Activated naive CD4-positive, alpha-beta T cell treated with anti-CD3 and anti-CD28 coated beads, Interleukin-2, amount 50 U/mL, for 24 hours (primary cell): Measurements from ENCODE around the gene WASF1.

ENCODE experiments used
- H3K27ac Mint-ChIP-seq: one replicate; pipeline ENCODE4 v1.8.0; 2021; ENCODE audit warnings: mild to moderate bottlenecking, mixed read lengths
- H3K27me3 Mint-ChIP-seq: one replicate; pipeline ENCODE4 v1.8.0; 2021; ENCODE audit warnings: mixed read lengths
- H3K36me3 Mint-ChIP-seq: one replicate; pipeline ENCODE4 v1.8.0; 2021; ENCODE audit warnings: mixed read lengths
- H3K4me1 Mint-ChIP-seq: one replicate; pipeline ENCODE4 v1.8.0; 2021; ENCODE audit warnings: mixed read lengths
- H3K4me3 Mint-ChIP-seq: one replicate; pipeline ENCODE4 v1.8.0; 2021; ENCODE audit warnings: mild to moderate bottlenecking, mixed read lengths
- H3K9me3 Mint-ChIP-seq: one replicate; pipeline ENCODE4 v1.8.0; 2021; ENCODE audit warnings: mixed read lengths

Gene WASF1

GRCh38 chr6:110183292-110183885 is 3.9 kb upstream of the WASF1 start:
- Mint-ChIP-seq H3K36me3 (peaks cover 7% of the 10 kb centered on the region), H3K27ac (no peak overlapping the region), H3K27me3 (no peaks in the 10 kb centered on the region), H3K4me3 (no peak overlapping the region), H3K9me3 (no peaks in the 10 kb centered on the region), H3K4me1 (peaks cover 16% of the 10 kb centered on the region)

- Mint-ChIP-seq H3K4me3 (no peak overlapping the region), H3K9me3 (no peaks in the 10 kb centered on the region), H3K36me3 (peaks cover 5% of the 10 kb centered on the region), H3K27ac (no peak overlapping the region), H3K4me1 (peaks cover 15% of the 10 kb centered on the region), H3K27me3 (peaks cover 2% of the 10 kb centered on the region)
Observed at GRCh38 chr6:110181131-110182030, 1.9 kb upstream of the WASF1 start.

- H3K36me3 Mint-ChIP-seq, result no peaks in the 10 kb centered on the region
- H3K4me1 Mint-ChIP-seq, result peaks cover 6% of the 10 kb centered on the region
- H3K27me3 Mint-ChIP-seq, result peaks cover 5% of the 10 kb centered on the region
- no peak within 1 kb of the TSS for H3K27ac Mint-ChIP-seq
- H3K9me3 Mint-ChIP-seq, result no peaks in the 10 kb centered on the region
- H3K4me3 Mint-ChIP-seq, result no peak within 1 kb of the TSS
Observed at GRCh38 chr6:110180228-110181008, 948 bp upstream of the WASF1 start, which contains the start of gene CDC40. CDC40 (plus strand) TSS chr6:110180427; CDS start chr6:110180445, 18 bp downstream.

- Mint-ChIP-seq H3K4me3 (peak overlapping the region; percentile 82), H3K27ac (peak overlapping the region; percentile 14), H3K9me3 (no peaks in the 10 kb centered on the region), H3K36me3 (no peaks in the 10 kb centered on the region), H3K27me3 (peaks cover 11% of the 10 kb centered on the region), H3K4me1 (peaks cover 5% of the 10 kb centered on the region)
Observed at GRCh38 chr6:110178626-110179405, 654 bp downstream of the WASF1 start.

- H3K4me1 Mint-ChIP-seq, result peaks cover 5% of the 10 kb centered on the region
- H3K4me3 Mint-ChIP-seq, result no peak overlapping the region
- no peaks in the 10 kb centered on the region for H3K9me3 Mint-ChIP-seq
- no peak overlapping the region for H3K27ac Mint-ChIP-seq
- peaks cover 13% of the 10 kb centered on the region for H3K27me3 Mint-ChIP-seq
- no peaks in the 10 kb centered on the region for H3K36me3 Mint-ChIP-seq
Observed at GRCh38 chr6:110173506-110174132, 5.9 kb downstream of the WASF1 start.

GRCh38 chr6:110170081-110170480 is 9.4 kb downstream of the WASF1 start:
- no peak overlapping the region for H3K4me3 Mint-ChIP-seq
- no peak overlapping the region for H3K27ac Mint-ChIP-seq
- peaks cover 12% of the 10 kb centered on the region for H3K27me3 Mint-ChIP-seq
- H3K9me3 Mint-ChIP-seq, result no peaks in the 10 kb centered on the region
- H3K4me1 Mint-ChIP-seq, result no peaks in the 10 kb centered on the region
- H3K36me3 Mint-ChIP-seq, result no peaks in the 10 kb centered on the region

GRCh38 chr6:110158479-110158878 is 21.0 kb downstream of the WASF1 start:
- Mint-ChIP-seq H3K27ac (no peak overlapping the region), H3K4me1 (no peaks in the 10 kb centered on the region), H3K27me3 (peaks cover 25% of the 10 kb centered on the region), H3K9me3 (peaks cover 4% of the 10 kb centered on the region), H3K4me3 (no peak overlapping the region), H3K36me3 (no peaks in the 10 kb centered on the region)

GRCh38 chr6:110147870-110148269 is 31.6 kb downstream of the WASF1 start:
- Mint-ChIP-seq H3K9me3 (no peaks in the 10 kb centered on the region), H3K36me3 (no peaks in the 10 kb centered on the region), H3K27ac (no peak overlapping the region), H3K27me3 (peaks cover 8% of the 10 kb centered on the region), H3K4me1 (no peaks in the 10 kb centered on the region), H3K4me3 (no peak overlapping the region)

- no peak overlapping the region for H3K4me3 Mint-ChIP-seq
Observed at GRCh38 chr6:110140650-110141049, 38.8 kb downstream of the WASF1 start.

GRCh38 chr6:110139052-110139451 is 40.4 kb downstream of the WASF1 start:
- Mint-ChIP-seq H3K27me3 (peaks cover 21% of the 10 kb centered on the region), H3K9me3 (no peaks in the 10 kb centered on the region), H3K4me3 (no peak overlapping the region), H3K36me3 (no peaks in the 10 kb centered on the region), H3K27ac (no peak overlapping the region), H3K4me1 (no peaks in the 10 kb centered on the region)

More at GRCh38 chr6:110140650-110141049, 38.8 kb downstream of the WASF1 start:
- H3K36me3 Mint-ChIP-seq, result no peaks in the 10 kb centered on the region
- H3K9me3 Mint-ChIP-seq, result no peaks in the 10 kb centered on the region
- H3K27me3 Mint-ChIP-seq, result peaks cover 18% of the 10 kb centered on the region
- H3K4me1 Mint-ChIP-seq, result no peaks in the 10 kb centered on the region
- H3K27ac Mint-ChIP-seq, result no peak overlapping the region

- no peak overlapping the region for H3K4me3 Mint-ChIP-seq
- H3K9me3 Mint-ChIP-seq, result no peaks in the 10 kb centered on the region
- H3K36me3 Mint-ChIP-seq, result no peaks in the 10 kb centered on the region
- no peaks in the 10 kb centered on the region for H3K4me1 Mint-ChIP-seq
- no peak overlapping the region for H3K27ac Mint-ChIP-seq
- peaks cover 24% of the 10 kb centered on the region for H3K27me3 Mint-ChIP-seq
Observed at GRCh38 chr6:110137924-110138887, 41.3 kb downstream of the WASF1 start.

GRCh38 chr6:110130362-110130761 is 49.1 kb downstream of the WASF1 start:
- Mint-ChIP-seq H3K4me3 (no peak overlapping the region), H3K36me3 (no peaks in the 10 kb centered on the region), H3K27ac (no peak overlapping the region), H3K9me3 (no peaks in the 10 kb centered on the region), H3K4me1 (no peaks in the 10 kb centered on the region), H3K27me3 (peaks cover 10% of the 10 kb centered on the region)

- H3K27ac Mint-ChIP-seq, result no peak overlapping the region
- H3K4me1 Mint-ChIP-seq, result no peaks in the 10 kb centered on the region
- H3K36me3 Mint-ChIP-seq, result no peaks in the 10 kb centered on the region
- H3K9me3 Mint-ChIP-seq, result no peaks in the 10 kb centered on the region
- H3K4me3 Mint-ChIP-seq, result no peak overlapping the region
- H3K27me3 Mint-ChIP-seq, result peaks cover 2% of the 10 kb centered on the region
Observed at GRCh38 chr6:110128418-110128817, 51.1 kb downstream of the WASF1 start.

GRCh38 chr6:110125361-110125760 is 54.1 kb downstream of the WASF1 start:
- H3K36me3 Mint-ChIP-seq, result no peaks in the 10 kb centered on the region
- no peak overlapping the region for H3K4me3 Mint-ChIP-seq
- no peaks in the 10 kb centered on the region for H3K4me1 Mint-ChIP-seq
- H3K9me3 Mint-ChIP-seq, result no peaks in the 10 kb centered on the region
- H3K27me3 Mint-ChIP-seq, result no peaks in the 10 kb centered on the region
- no peak overlapping the region for H3K27ac Mint-ChIP-seq
